Stimulated activated CD8-positive, alpha-beta memory T cell treated with anti-CD3 and anti-CD28 coated beads, Interleukin-12 subunit alpha, Interleukin-12 subunit beta, amount 100 ng/mL, for 1 hour (primary cell): Measurements from ENCODE around the gene ZNF483.
"Not testable (repeated sequence)": the region's sequence is repeated elsewhere in the genome, so short reads cannot be mapped to it uniquely, and the experiment has no call there.

ENCODE experiments used
- DNase-seq: peaks from one replicate; pipeline ENCODE4 v3.0.0-alpha.2; 2020; ENCODE audit warnings: low read depth

The ZNF483 gene

GRCh38 chr9:111610845-111611244 is 85.9 kb downstream of the ZNF483 start:
- DNase-seq: no peak

DNA sequence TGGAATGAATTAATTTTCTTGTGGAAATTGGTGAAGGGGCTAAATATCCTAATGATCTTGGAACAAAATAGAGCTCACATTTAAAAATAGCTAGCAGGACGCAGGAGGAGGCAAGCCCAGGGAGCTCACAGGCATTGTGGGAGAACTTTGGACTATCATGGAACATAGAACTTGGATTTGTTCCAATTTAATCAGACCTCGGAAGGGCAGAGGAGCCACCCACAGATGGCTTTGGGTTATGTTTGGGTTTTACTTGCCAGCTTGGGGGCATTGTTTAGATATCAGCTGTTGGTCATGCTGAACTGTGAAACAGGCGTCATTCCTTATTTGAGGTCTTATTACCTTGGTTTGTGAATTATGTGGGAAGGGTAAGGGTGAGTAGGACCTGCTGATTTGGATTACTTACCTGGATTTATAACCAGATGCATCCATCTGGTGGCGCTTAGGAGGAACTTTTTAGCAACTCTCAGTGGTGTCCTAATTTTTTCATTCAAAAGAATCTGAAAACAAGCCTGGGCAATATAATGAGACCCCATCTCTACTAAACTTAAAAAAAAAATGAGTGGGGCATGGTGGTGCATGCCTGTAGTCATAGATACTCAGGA is 88.6 kb downstream of the ZNF483 start:
- no peak for DNase-seq

DNA sequence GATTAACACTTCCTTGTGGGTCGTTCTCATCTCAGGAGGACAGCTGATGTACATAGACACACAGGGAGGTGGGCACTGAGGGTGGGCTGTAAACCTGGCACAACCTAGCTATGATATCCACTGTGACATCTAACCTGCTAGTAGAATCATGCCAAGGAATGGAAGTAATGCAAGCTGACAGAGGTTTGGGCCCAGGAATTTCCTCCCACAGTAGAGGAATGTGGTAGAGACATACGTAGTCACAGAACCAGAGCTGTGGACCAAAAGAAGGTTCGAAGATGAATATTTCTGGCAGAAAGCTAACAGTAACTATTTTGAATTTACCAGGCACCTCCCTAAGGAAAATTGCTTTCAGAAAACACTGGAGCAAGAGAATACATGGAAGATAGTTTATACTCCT is 90.9 kb downstream of the ZNF483 start:
- DNase-seq: no peak

- not testable (repeated sequence) for DNase-seq
Observed at GRCh38 chr9:111617349-111617748, 92.4 kb downstream of the ZNF483 start.

DNA sequence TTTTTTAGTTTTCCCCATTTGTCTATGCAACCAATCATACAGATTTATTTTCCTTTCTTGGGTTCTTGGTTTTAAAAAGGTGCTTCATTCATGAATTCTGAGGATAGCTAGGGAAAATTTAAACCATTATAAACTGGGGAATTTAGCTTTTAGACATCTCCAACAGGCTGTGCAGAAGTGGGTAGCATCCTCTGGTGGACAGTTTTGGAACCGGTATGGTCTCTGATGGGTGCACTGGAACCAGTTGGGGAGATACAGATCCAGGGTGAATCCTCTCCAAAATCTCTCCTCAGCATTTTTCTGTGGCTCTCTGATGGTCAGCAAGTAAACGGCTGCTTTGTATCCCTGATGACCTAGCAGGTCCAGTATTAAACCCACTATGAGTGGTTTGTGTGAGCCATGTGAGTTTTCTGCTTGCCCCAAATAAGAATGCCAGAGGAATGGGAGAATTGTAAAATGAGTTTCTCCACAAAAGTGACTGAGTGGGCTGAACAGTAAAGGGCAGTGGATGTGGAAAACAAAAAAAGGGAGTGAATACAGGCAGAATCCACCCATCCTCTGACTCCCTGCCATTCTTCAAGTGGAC is 97.0 kb downstream of the ZNF483 start:
- no peak for DNase-seq

DNA sequence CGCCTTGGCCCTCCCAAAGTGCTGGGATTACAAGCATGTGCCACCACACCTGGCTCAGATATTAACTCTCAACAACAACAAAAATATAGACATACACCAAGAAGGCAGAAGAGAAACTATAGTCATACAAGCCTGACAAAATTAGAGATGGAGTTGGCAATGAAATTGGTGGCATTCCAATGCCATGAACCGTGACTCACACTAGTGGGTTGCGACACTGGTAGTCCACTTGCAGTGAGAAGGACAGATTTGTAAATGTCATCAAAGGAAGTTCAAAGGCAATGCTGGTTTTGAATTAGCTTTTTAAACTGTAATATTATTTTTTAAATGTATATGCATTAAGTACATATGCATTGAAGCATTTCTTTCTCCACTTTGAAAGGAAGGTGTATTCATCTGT is 97.6 kb downstream of the ZNF483 start:
- DNase-seq: no peak
